Mucosa of rectum (tissue), 2 donors: ENCODE data around the gene ATP5F1A.
"Not testable (repeated sequence)": the region's sequence is repeated elsewhere in the genome, so short reads cannot be mapped to it uniquely, and the experiment has no call there.

Experiments used
- H3K27ac ChIP-seq, 2 donors: one replicate each; pipeline ENCODE4 v1.7.0; 2013; ENCODE audit warnings: inconsistent platforms in 2 of 2, low read depth in 2 of 2, low read length in 2 of 2
- H3K27me3 ChIP-seq, 2 donors: one replicate each; pipeline ENCODE4 v1.7.0; 2013; ENCODE audit warnings: low read length in 2 of 2; ENCODE audit not compliant: control insufficient read depth in 2 of 2, insufficient read depth in 2 of 2
- H3K36me3 ChIP-seq, 2 donors: one replicate each; pipeline ENCODE4 v1.7.0; 2013; ENCODE audit warnings: low read length in 2 of 2; ENCODE audit not compliant: control insufficient read depth in 2 of 2, insufficient read depth in 2 of 2
- H3K4me1 ChIP-seq, 2 donors: one replicate each; pipeline ENCODE4 v1.7.0; 2013; ENCODE audit warnings: low read length in 2 of 2, mild to moderate bottlenecking in 1 of 2; ENCODE audit not compliant: control insufficient read depth in 2 of 2, insufficient read depth in 2 of 2
- H3K4me3 ChIP-seq, 2 donors: one replicate each; pipeline ENCODE4 v1.7.0; 2013; ENCODE audit warnings: low read length in 2 of 2
- H3K9ac ChIP-seq, 2 donors: one replicate each; pipeline ENCODE4 v1.7.0; 2013; ENCODE audit warnings: low read length in 2 of 2, low read depth in 1 of 2, mild to moderate bottlenecking in 1 of 2
- H3K9me3 ChIP-seq, 2 donors: one replicate each; pipeline ENCODE4 v1.7.0; 2013; ENCODE audit warnings: low read length in 2 of 2; ENCODE audit not compliant: control insufficient read depth in 2 of 2
- donor health status: healthy.
- donor health status: Normal muscosa, but diverticular disease.

Gene ATP5F1A

GRCh38 chr18:46050268-46050667 lies 47.8 kb downstream of the ATP5F1A start:
- H3K27me3 ChIP-seq, result no peaks in the 10 kb centered on the region
- no peaks in the 10 kb centered on the region for H3K36me3 ChIP-seq
- H3K4me3 ChIP-seq, result no peak overlapping the region
- H3K4me1 ChIP-seq, result peaks cover 0 to 4% of the 10 kb centered on the region in 2 donors
- no peak overlapping the region for H3K27ac ChIP-seq
- H3K9ac ChIP-seq, result no peak overlapping the region
- H3K9me3 ChIP-seq, result no peaks in the 10 kb centered on the region

GRCh38 chr18:46048641-46049040 lies 49.5 kb downstream of the ATP5F1A start:
- H3K9me3 ChIP-seq, result no peaks in the 10 kb centered on the region
- H3K27me3 ChIP-seq, result no peaks in the 10 kb centered on the region
- H3K9ac ChIP-seq, result no peak overlapping the region
- H3K4me3 ChIP-seq, result no peak overlapping the region
- H3K27ac ChIP-seq, result no peak overlapping the region
- no peaks in the 10 kb centered on the region for H3K36me3 ChIP-seq
- peaks cover 0 to 4% of the 10 kb centered on the region in 2 donors for H3K4me1 ChIP-seq

GRCh38 chr18:46047369-46047768 lies 50.7 kb downstream of the ATP5F1A start:
- not testable (repeated sequence) for H3K36me3 ChIP-seq, H3K4me3 ChIP-seq, H3K27ac ChIP-seq, H3K27me3 ChIP-seq, H3K4me1 ChIP-seq, H3K9me3 ChIP-seq, H3K9ac ChIP-seq

- Histone ChIP-seq H3K9ac (no peak overlapping the region), H3K4me3 (no peak overlapping the region), H3K9me3 (no peaks in the 10 kb centered on the region), H3K4me1 (no peaks in the 10 kb centered on the region), H3K36me3 (no peaks in the 10 kb centered on the region), H3K27ac (no peak overlapping the region), H3K27me3 (no peaks in the 10 kb centered on the region)
Measured at GRCh38 chr18:46046688-46047087, 51.4 kb downstream of the ATP5F1A start.

GRCh38 chr18:46046126-46046525 lies 52.0 kb downstream of the ATP5F1A start:
- Histone ChIP-seq H3K36me3 (no peaks in the 10 kb centered on the region), H3K4me3 (no peak overlapping the region), H3K9me3 (no peaks in the 10 kb centered on the region), H3K4me1 (no peaks in the 10 kb centered on the region), H3K27ac (no peak overlapping the region), H3K27me3 (no peaks in the 10 kb centered on the region), H3K9ac (no peak overlapping the region)

- no peak overlapping the region for H3K4me3 ChIP-seq
- no peak overlapping the region for H3K9ac ChIP-seq
- no peak overlapping the region for H3K27ac ChIP-seq
- H3K36me3 ChIP-seq, result no peaks in the 10 kb centered on the region
- no peaks in the 10 kb centered on the region for H3K9me3 ChIP-seq
- H3K4me1 ChIP-seq, result no peaks in the 10 kb centered on the region
- no peaks in the 10 kb centered on the region for H3K27me3 ChIP-seq
Measured at GRCh38 chr18:46042571-46043123, 55.4 kb downstream of the ATP5F1A start.

- H3K27me3 ChIP-seq, result no peaks in the 10 kb centered on the region
- no peaks in the 10 kb centered on the region for H3K4me1 ChIP-seq
- H3K9ac ChIP-seq, result no peak overlapping the region
- no peak overlapping the region for H3K27ac ChIP-seq
- no peaks in the 10 kb centered on the region for H3K36me3 ChIP-seq
- H3K4me3 ChIP-seq, result no peak overlapping the region
- H3K9me3 ChIP-seq, result no peaks in the 10 kb centered on the region
Measured at GRCh38 chr18:46040747-46041104, 57.4 kb downstream of the ATP5F1A start.

- Histone ChIP-seq H3K4me3 (no peak overlapping the region), H3K36me3 (no peaks in the 10 kb centered on the region), H3K4me1 (no peaks in the 10 kb centered on the region), H3K27me3 (no peaks in the 10 kb centered on the region), H3K27ac (no peak overlapping the region), H3K9ac (no peak overlapping the region), H3K9me3 (no peaks in the 10 kb centered on the region)
Measured at GRCh38 chr18:46040033-46040746, 57.9 kb downstream of the ATP5F1A start.

GRCh38 chr18:46037512-46038305 lies 60.4 kb downstream of the ATP5F1A start:
- H3K27ac ChIP-seq, result no peak overlapping the region
- H3K9me3 ChIP-seq, result no peaks in the 10 kb centered on the region
- no peak overlapping the region for H3K4me3 ChIP-seq
- H3K9ac ChIP-seq, result no peak overlapping the region
- H3K36me3 ChIP-seq, result no peaks in the 10 kb centered on the region
- no peaks in the 10 kb centered on the region for H3K4me1 ChIP-seq
- no peaks in the 10 kb centered on the region for H3K27me3 ChIP-seq
